ENCODE data around the gene TTC1.

- TF ChIP-seq POLR2A (IDR thresholded peaks at IDR 0.05) = no peak
- no peak for TF ChIP-seq CTCF (IDR thresholded peaks at IDR 0.05)
- TF ChIP-seq POLR2AphosphoS5 (IDR thresholded peaks at IDR 0.05) = no peak
Observed at GRCh38 chr5:160044391-160044804, 35.5 kb downstream of the TTC1 start.
